Measurements from ENCODE around the gene ADSL. TPM values are rescaled to one million over a fixed set of nuclear protein-coding genes. Genes with fewer than 3 reads are reported as not detected.
A peak's percentile ranks its signal among the peaks of the same experiment; 100 is the strongest.

The ADSL gene
- total and polyA plus RNA-seq, 2 of the 8 experiments (the other 6 are each of a cell fraction or from before 2014, with no cell fraction given) = 197 to 218 TPM

DNA sequence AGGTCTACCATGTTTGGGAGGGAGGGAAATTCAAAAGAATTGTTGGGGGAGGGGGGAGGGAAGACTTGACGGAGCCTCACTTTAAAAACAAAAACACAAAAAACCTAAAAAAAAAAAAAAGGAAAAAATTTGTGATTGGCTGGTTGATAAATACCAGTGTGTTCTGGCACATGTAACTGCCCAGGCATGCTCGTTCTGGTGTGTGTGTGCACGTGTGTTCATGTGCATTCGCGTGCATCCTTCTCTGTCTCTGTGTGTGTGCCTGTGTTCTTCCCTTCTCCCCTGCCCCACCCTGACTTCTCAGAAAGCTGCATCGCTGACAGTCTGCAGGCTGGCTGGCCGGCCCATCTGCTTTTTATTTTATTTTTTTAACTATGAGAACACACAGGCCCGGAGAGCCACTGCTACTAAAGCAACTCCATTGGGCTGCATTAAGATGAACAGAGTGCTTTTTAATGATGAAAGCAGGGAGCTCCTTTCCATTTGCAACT is 22.6 kb upstream of the ADSL start:
- Histone ChIP-seq H3K27me3 (replicated peaks in 1 of 4; ENCODE audit: control insufficient read depth in 3 of 4, extremely low read depth in 1 of 4, insufficient read depth in 3 of 4, low read length in 3 of 4) (no peaks in the 10 kb centered on the region), H3K27ac (ENCODE audit: low read depth, low read length) (no peak overlapping the region), H3K4me1 (replicated peaks in 1 of 4; ENCODE audit: control insufficient read depth in 3 of 4, insufficient read depth in 4 of 4, low read length in 3 of 4) (peaks cover 4 to 13% (median 10%) of the 10 kb centered on the region in 4 experiments), H2AFZ (ENCODE audit: low read length) (no peak overlapping the region), H3K4me2 (ENCODE audit: insufficient read depth in 1 of 2, low read depth in 2 of 2, low read length in 2 of 2) (no peak overlapping the region), H3K14ac (ENCODE audit: insufficient read length) (no peak overlapping the region), H3K79me2 (ENCODE audit: control insufficient read depth in 1 of 2, insufficient read depth in 2 of 2, low read length in 2 of 2) (no peaks in the 10 kb centered on the region), H3K9me3 (ENCODE audit: insufficient read depth in 2 of 2, low read depth in 1 of 2, low read length in 1 of 2) (no peaks in the 10 kb centered on the region), H4K5ac (ENCODE audit: insufficient read length, low read depth, low read length) (no peak overlapping the region), H2BK5ac (ENCODE audit: low read depth, low read length) (peak overlapping the region; percentile 31; the same call in 1 of the 2 replicates), H3K4me3 (ENCODE audit: extremely low read depth in 1 of 4, insufficient read depth in 2 of 4, low read depth in 3 of 4, low read length in 4 of 4) (no peak overlapping the region), H3K23ac (ENCODE audit: insufficient read length) (no peak overlapping the region), H2BK20ac (ENCODE audit: low read length) (no peak overlapping the region), H3K36me3 (ENCODE audit: control insufficient read depth in 2 of 4, insufficient read depth in 4 of 4, low read length in 3 of 4) (peaks cover 11 to 34% (median 23%) of the 10 kb centered on the region in 4 experiments), H4K8ac (ENCODE audit: extremely low read depth, insufficient read depth, low read length) (no peak overlapping the region), H2BK12ac (ENCODE audit: low read depth, low read length) (no peak overlapping the region), H3K18ac (ENCODE audit: extremely low read depth, low read length) (no peak overlapping the region), H3K4ac (replicated peaks; ENCODE audit: insufficient read length, low read depth, low read length) (no peak overlapping the region), H4K20me1 (replicated peaks in 1 of 2; ENCODE audit: control insufficient read depth in 1 of 2, insufficient read depth in 2 of 2, low read length in 2 of 2) (peaks cover 0 to 5% of the 10 kb centered on the region in 2 experiments), H2AK5ac (ENCODE audit: low read depth, low read length) (no peak overlapping the region), H2BK15ac (ENCODE audit: low read length) (no peak overlapping the region), H3K79me1 (ENCODE audit: low read depth, low read length) (no peaks in the 10 kb centered on the region), H4K91ac (replicated peaks; ENCODE audit: insufficient read length, low read length) (no peak overlapping the region), H2BK120ac (replicated peaks; ENCODE audit: low read depth, low read length) (no peak overlapping the region), H3K23me2 (ENCODE audit: low read depth, low read length) (no peaks in the 10 kb centered on the region), H3K9ac (replicated peaks in 1 of 4; ENCODE audit: extremely low read depth in 1 of 4, low read depth in 3 of 4, low read length in 3 of 4) (no peak overlapping the region), H3K56ac (replicated peaks; ENCODE audit: insufficient read length, low read depth, low read length) (no peak overlapping the region)
- FAIRE-seq (no peak), DNase-seq (ENCODE audit: low read depth in 1 of 2, low spot score in 2 of 2) (no peak)
- CTCF ChIA-PET (ENCODE audit: partially characterized antibody) = interaction anchor here (1.7 kb wide), 1 partner anchor 25 kb away, joined by 6 read pairs; no protein-coding TSS in a partner anchor
- POLR2A ChIA-PET (ENCODE audit: partially characterized antibody) = interaction anchor here (1.3 kb wide), 1 partner anchor 23 kb away, joined by 3 read pairs; no protein-coding TSS in a partner anchor
- TF ChIP-seq CHD2 (IDR thresholded peaks at IDR 0.05; ENCODE audit: low read length) (no peak), NRF1 (IDR thresholded peaks at IDR 0.05; ENCODE audit: low read depth, low read length) (no peak), POLR2AphosphoS5 (IDR thresholded peaks at IDR 0.05; ENCODE audit: low read depth, low read length) (peak; percentile 58; the same call in 1 of the 2 replicates), SIN3A (conservative IDR thresholded peaks at IDR 0.05 in 1 of 2, IDR thresholded peaks at IDR 0.05 in 1 of 2; ENCODE audit: low read depth in 1 of 2, low read length in 2 of 2) (no peak), FOSL1 (IDR thresholded peaks at IDR 0.05; ENCODE audit: insufficient read depth, low read depth, low read length) (no peak)
- 95% methylated on average over 7 of the region's 8 CpGs; no CpG with 5 or more reads in 1 of the 2 experiments for WGBS, 2 experiments (ENCODE audit: extremely low coverage in 1 of 2, insufficient coverage in 1 of 2, insufficient read length in 1 of 2, insufficient replicate concordance in 2 of 2, low coverage in 1 of 2, low lambda C conversion rate in 2 of 2, missing lambda C conversion rate in 1 of 2)

All from H1 (cell line).